ENCODE results near the gene UGT1A10.

DNA sequence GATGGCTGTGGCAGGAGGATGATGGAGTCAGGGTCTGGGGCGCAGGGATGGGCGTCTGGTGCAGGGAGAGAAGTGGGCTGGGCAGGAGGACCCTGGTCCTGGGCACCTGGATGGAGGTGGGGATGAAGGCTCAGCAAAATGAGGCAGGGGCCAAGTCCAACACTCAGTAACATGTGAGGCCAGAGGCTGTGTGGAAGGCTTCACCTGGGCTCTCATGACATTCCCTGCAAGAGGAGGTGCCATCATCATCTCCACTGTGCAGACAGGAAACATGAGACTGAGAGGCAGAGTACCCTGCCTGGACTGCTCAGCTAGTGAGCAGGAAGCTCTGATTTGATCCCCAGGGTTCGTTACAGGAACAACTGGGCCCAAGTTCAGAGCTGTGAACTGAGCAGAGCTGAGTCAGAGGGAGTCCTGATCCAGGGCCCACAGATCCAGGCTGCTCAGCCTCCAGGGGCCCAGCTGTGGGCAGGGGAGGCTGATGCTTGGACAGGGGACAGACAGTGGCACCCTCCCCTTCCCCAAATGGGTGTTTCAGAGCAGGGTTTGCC lies 181.2 kb downstream of the UGT1A10 start:
- TF ChIP-seq, protein P1, sequence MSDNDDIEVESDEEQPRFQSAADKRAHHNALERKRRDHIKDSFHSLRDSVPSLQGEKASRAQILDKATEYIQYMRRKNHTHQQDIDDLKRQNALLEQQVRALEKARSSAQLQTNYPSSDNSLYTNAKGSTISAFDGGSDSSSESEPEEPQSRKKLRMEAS (IDR thresholded peaks at IDR 0.05): no peak
- TF ChIP-seq EP300 (IDR thresholded peaks at IDR 0.05; ENCODE audit: borderline replicate concordance) (no peak), RAD21 (IDR thresholded peaks at IDR 0.05; ENCODE audit: low read depth) (no peak), YY1 (IDR thresholded peaks at IDR 0.05; ENCODE audit: low read depth) (no peak), TCF12 (IDR thresholded peaks at IDR 0.05; ENCODE audit: low read depth) (no peak), CREB1 (IDR thresholded peaks at IDR 0.05; ENCODE audit: low read depth) (no peak), NFIC (IDR thresholded peaks at IDR 0.05) (no peak), CEBPB (IDR thresholded peaks at IDR 0.05) (no peak)

All from Ishikawa (cell line).